ENCODE measurements around the gene DCLK1.

DCLK1 gene

DNA sequence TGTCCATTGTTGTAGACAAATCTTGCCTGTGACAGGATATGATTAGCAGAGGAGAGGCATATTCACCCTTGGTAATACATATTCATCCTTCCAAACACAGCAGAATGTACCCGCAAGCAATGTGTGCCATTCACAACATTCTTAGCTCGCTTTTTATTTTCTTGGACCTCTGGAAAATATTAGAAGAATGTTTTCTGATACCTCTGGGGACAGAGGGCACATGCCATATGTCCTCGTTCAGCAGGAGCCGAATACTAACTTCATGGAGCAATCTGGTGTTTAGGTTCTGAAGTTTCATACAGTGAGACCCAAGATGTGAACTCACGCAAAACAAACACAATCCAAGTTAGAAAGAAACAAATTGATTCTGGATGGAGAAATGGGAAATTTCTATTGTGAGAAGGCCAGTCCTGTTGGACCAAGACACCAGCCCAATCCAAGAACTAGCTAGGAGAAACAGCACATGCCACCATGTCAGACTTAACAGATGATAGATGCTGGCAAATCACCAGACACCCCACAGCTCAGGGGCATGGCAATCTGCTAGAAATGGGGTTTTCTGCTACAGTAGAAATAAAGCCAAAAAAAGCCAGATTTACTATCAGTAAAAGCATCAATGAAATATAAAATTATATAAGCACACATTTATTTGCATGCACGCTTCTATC is 297.4 kb downstream of the DCLK1 start:
- POLR2A ChIA-PET = no interaction called here
- CTCF ChIA-PET = interaction anchor here (1.3 to 9.5 kb wide), 4 partner anchors 9 to 121 kb away, joined by 3 to 84 read pairs (median 5); no protein-coding TSS in a partner anchor
- no peak for DNase-seq (ENCODE audit: low read depth, low spot score)
- TF ChIP-seq, protein P1, sequence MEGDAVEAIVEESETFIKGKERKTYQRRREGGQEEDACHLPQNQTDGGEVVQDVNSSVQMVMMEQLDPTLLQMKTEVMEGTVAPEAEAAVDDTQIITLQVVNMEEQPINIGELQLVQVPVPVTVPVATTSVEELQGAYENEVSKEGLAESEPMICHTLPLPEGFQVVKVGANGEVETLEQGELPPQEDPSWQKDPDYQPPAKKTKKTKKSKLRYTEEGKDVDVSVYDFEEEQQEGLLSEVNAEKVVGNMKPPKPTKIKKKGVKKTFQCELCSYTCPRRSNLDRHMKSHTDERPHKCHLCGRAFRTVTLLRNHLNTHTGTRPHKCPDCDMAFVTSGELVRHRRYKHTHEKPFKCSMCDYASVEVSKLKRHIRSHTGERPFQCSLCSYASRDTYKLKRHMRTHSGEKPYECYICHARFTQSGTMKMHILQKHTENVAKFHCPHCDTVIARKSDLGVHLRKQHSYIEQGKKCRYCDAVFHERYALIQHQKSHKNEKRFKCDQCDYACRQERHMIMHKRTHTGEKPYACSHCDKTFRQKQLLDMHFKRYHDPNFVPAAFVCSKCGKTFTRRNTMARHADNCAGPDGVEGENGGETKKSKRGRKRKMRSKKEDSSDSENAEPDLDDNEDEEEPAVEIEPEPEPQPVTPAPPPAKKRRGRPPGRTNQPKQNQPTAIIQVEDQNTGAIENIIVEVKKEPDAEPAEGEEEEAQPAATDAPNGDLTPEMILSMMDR (IDR thresholded peaks at IDR 0.05; ENCODE audit: insufficient read depth, low read length, missing control alignments) = no peak
- H3K4me3 ChIP-seq (ENCODE audit: low read depth, low read length) = no peak overlapping the region

DNA sequence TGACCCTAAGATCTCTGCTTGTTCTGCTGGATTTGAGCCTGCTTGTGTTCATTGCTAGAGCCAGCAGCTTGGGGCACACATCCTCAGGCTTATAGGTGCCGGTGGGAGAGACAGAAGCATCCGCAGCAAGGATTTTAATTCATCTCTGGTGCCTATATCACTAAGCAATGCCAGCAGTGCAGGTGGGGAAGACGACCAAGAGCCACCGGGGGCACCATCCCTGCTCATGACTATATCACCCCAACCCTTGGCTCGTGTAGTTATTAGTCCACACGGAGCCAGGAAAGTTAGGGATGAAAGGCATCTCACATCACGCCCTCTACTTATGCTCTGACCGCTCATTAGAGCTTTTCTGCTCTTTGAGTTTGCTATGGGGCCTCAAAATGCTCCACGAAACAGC is 298.2 kb downstream of the DCLK1 start:
- H3K4me3 ChIP-seq (ENCODE audit: low read depth, low read length) = no peak overlapping the region
- no peak for DNase-seq (ENCODE audit: low read depth, low spot score)
- ChIA-PET CTCF (interaction anchor here (1.3 to 9.5 kb wide), 3 partner anchors 8 to 122 kb away, joined by 3 to 84 read pairs (median 7); no protein-coding TSS in a partner anchor), POLR2A (no interaction called here)
- TF ChIP-seq, protein P1 (IDR thresholded peaks at IDR 0.05; ENCODE audit: insufficient read depth, low read length, missing control alignments) = no peak

DNA sequence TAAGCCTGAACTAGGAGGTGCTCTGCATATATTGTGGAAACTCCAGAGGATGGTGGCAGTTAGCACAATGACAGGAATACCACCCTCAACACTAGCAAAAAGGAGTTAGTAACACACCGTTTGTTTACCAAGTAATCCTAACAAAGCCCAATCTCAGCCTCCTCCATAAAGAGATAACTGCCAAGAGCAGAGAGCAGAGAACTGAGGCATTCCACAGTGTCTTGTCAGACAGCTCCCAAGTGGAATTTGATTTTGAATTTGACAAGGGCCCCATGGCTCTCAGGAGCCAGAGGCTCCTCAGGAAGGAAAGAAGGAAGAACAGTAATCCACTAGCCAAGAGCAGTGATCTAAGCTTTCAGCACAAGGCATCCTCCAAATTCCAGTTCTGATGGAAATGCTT is 298.6 kb downstream of the DCLK1 start:
- TF ChIP-seq, protein P1 (IDR thresholded peaks at IDR 0.05; ENCODE audit: insufficient read depth, low read length, missing control alignments) = no peak
- ChIA-PET POLR2A (no interaction called here), CTCF (interaction anchor here (9.5 kb wide), 1 partner anchor 13 kb away, joined by 84 read pairs; no protein-coding TSS in a partner anchor)
- no peak for DNase-seq (ENCODE audit: low read depth, low spot score)
- no peak overlapping the region for H3K4me3 ChIP-seq (ENCODE audit: low read depth, low read length)

DNA sequence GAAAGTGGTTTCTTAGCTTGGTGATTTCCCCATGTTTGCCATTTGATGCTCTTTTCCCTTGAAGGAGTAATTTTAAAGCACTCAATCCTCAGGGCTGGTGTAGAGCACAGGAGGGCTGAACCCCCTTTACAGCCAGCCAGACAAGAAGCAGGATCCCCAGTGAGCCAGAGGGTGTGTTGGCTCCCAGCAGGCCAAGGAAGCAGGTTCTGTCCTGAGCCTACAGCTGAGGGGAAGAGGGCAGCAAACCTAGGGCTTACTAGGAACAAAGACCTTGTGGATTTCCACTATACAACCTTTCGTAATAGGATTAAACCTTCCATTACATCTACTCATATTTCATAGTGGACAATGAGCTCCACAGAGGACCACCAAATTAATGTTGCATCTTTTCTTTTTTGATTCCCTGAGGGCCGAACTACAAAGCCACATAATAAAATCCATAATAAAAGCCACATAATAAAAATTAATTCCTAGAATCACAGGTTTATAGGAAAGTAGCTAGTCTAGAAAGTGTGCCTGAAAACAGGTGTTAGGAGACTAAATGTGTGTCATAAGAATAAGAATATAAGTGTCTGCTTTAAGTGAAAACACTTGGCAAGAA is 300.2 kb downstream of the DCLK1 start:
- CTCF ChIA-PET = interaction anchor here (9.5 kb wide), 1 partner anchor 11 kb away, joined by 84 read pairs; no protein-coding TSS in a partner anchor
- POLR2A ChIA-PET = no interaction called here

DNA sequence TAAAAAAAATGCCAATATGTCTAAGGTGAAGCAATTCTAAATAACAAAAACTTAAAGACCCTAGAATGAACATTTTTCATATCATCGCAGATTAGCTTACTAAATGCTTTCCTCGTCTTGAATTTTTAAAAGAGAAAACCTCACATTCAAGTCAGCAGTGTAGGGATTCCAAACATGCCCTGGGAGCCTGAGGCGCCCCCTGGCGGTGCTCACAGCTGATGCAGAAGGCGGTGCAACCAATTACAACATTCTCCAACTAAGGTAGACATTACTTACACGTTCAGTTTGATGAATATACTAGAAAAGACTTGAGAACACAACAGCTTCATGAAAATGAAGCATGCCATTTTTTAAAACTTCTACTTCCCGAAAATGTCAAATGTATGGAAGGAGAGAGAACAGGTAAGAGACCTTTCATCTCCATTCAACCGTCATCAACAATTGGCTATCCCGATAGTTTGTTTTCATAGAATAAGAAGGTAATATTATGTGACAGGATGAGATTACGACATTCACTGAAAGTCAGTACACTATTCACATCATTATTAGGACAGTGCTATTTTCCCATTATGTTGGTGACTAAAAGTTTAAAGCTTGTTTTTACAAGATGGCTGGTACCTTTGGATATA is 304.4 kb downstream of the DCLK1 start:
- TF ChIP-seq, protein P1 (IDR thresholded peaks at IDR 0.05; ENCODE audit: insufficient read depth, low read length, missing control alignments) = no peak
- no peak overlapping the region for H3K4me3 ChIP-seq (ENCODE audit: low read depth, low read length)
- CTCF ChIA-PET = interaction anchor here (0.9 to 1.2 kb wide), 4 partner anchors 8 to 24 kb away, joined by 3 read pairs; no protein-coding TSS in a partner anchor
- POLR2A ChIA-PET = no interaction called here
- DNase-seq (ENCODE audit: low read depth, low spot score) = no peak

More for the DNA sequence above, 300.2 kb downstream of the DCLK1 start:
- TF ChIP-seq, protein P1 (IDR thresholded peaks at IDR 0.05; ENCODE audit: insufficient read depth, low read length, missing control alignments) = no peak
- DNase-seq (ENCODE audit: low read depth, low spot score) = no peak
- H3K4me3 ChIP-seq (ENCODE audit: low read depth, low read length) = no peak overlapping the region

DNA sequence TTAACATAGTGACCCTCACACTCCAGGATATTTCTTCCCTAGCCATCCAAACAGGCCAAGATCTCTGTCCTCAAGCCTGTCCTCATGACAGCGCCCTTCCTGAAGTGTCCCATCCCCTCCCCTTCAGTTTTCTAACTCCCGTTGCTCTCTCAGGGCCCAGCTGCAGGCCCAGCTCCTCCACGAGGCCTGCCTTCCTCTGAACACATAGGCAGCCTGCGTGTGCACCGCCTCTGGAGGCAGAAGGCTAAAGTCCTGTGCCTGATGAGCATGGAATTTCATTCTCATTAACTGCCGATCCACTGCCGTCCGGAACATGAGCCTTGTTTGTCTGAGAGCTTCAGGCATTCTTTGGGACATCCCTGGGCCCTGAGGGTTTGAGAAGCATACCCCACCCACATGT is 306.4 kb downstream of the DCLK1 start:
- TF ChIP-seq, protein P1 (IDR thresholded peaks at IDR 0.05; ENCODE audit: insufficient read depth, low read length, missing control alignments) = no peak
- ChIA-PET CTCF (interaction anchor here (1.0 kb wide), 1 partner anchor 9 kb away, joined by 3 read pairs; no protein-coding TSS in a partner anchor), POLR2A (no interaction called here)
- H3K4me3 ChIP-seq (ENCODE audit: low read depth, low read length) = no peak overlapping the region
- no peak for DNase-seq (ENCODE audit: low read depth, low spot score)
